ENCODE data around the gene ELAPOR1. TPM values are rescaled to one million over a fixed set of nuclear protein-coding genes. Genes with fewer than 3 reads are reported as not detected.
A peak's percentile ranks its signal among the peaks of the same experiment; 100 is the strongest.

ELAPOR1 gene
- total and polyA plus RNA-seq, 9 of the 15 experiments (the other 6 are each of a cell fraction or from before 2014, with no cell fraction given) = 0.07 to 1.2 (median 0.18) TPM

DNA sequence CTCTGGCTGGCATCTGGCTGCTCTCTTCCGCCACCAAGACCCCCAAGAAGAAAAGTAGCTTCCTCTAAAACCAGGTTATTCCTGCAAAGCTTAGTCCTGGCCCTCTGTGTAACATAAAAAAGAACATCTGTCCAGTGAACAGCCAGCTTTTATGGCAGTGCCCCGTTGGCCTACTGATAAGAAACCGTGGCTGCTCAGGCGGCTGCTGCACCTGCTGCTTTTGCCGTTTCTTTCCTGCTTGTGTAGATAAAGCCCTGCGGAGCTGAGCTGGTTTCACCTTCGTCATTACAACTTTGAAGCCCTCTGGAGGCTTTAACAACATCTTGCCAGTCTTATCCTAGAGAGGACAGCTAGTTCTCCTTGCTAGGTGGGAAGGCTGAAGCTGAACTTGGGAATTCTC, 20.5 kb downstream of the ELAPOR1 start (continued):
- TF ChIP-seq, protein P1, sequence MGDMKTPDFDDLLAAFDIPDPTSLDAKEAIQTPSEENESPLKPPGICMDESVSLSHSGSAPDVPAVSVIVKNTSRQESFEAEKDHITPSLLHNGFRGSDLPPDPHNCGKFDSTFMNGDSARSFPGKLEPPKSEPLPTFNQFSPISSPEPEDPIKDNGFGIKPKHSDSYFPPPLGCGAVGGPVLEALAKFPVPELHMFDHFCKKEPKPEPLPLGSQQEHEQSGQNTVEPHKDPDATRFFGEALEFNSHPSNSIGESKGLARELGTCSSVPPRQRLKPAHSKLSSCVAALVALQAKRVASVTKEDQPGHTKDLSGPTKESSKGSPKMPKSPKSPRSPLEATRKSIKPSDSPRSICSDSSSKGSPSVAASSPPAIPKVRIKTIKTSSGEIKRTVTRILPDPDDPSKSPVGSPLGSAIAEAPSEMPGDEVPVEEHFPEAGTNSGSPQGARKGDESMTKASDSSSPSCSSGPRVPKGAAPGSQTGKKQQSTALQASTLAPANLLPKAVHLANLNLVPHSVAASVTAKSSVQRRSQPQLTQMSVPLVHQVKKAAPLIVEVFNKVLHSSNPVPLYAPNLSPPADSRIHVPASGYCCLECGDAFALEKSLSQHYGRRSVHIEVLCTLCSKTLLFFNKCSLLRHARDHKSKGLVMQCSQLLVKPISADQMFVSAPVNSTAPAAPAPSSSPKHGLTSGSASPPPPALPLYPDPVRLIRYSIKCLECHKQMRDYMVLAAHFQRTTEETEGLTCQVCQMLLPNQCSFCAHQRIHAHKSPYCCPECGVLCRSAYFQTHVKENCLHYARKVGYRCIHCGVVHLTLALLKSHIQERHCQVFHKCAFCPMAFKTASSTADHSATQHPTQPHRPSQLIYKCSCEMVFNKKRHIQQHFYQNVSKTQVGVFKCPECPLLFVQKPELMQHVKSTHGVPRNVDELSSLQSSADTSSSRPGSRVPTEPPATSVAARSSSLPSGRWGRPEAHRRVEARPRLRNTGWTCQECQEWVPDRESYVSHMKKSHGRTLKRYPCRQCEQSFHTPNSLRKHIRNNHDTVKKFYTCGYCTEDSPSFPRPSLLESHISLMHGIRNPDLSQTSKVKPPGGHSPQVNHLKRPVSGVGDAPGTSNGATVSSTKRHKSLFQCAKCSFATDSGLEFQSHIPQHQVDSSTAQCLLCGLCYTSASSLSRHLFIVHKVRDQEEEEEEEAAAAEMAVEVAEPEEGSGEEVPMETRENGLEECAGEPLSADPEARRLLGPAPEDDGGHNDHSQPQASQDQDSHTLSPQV (IDR thresholded peaks at IDR 0.05) = peak; percentile 66
- TF ChIP-seq XRCC4 (IDR thresholded peaks at IDR 0.05; ENCODE audit: extremely low read depth, insufficient read depth, insufficient read length) (no peak), KAT7 (CRISPR knock-in tag; IDR thresholded peaks at IDR 0.05; ENCODE audit: borderline replicate concordance) (peak; percentile 72; the same call in 1 of the 2 replicates), HNRNPLL (IDR thresholded peaks at IDR 0.05; ENCODE audit: low read depth, low read length, poor library complexity, severe bottlenecking) (no peak), ZNF780A (CRISPR knock-in tag; IDR thresholded peaks at IDR 0.05) (no peak), SMARCA4 (IDR thresholded peaks at IDR 0.05) (peak; percentile 89)
- TF ChIP-seq, protein P2, sequence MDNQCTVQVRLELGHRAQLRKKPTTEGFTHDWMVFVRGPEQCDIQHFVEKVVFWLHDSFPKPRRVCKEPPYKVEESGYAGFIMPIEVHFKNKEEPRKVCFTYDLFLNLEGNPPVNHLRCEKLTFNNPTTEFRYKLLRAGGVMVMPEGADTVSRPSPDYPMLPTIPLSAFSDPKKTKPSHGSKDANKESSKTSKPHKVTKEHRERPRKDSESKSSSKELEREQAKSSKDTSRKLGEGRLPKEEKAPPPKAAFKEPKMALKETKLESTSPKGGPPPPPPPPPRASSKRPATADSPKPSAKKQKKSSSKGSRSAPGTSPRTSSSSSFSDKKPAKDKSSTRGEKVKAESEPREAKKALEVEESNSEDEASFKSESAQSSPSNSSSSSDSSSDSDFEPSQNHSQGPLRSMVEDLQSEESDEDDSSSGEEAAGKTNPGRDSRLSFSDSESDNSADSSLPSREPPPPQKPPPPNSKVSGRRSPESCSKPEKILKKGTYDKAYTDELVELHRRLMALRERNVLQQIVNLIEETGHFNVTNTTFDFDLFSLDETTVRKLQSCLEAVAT (IDR thresholded peaks at IDR 0.05) = peak; percentile 22 to 42; a peak in 1 of 4 replicates
- TF ChIP-seq, protein P3, sequence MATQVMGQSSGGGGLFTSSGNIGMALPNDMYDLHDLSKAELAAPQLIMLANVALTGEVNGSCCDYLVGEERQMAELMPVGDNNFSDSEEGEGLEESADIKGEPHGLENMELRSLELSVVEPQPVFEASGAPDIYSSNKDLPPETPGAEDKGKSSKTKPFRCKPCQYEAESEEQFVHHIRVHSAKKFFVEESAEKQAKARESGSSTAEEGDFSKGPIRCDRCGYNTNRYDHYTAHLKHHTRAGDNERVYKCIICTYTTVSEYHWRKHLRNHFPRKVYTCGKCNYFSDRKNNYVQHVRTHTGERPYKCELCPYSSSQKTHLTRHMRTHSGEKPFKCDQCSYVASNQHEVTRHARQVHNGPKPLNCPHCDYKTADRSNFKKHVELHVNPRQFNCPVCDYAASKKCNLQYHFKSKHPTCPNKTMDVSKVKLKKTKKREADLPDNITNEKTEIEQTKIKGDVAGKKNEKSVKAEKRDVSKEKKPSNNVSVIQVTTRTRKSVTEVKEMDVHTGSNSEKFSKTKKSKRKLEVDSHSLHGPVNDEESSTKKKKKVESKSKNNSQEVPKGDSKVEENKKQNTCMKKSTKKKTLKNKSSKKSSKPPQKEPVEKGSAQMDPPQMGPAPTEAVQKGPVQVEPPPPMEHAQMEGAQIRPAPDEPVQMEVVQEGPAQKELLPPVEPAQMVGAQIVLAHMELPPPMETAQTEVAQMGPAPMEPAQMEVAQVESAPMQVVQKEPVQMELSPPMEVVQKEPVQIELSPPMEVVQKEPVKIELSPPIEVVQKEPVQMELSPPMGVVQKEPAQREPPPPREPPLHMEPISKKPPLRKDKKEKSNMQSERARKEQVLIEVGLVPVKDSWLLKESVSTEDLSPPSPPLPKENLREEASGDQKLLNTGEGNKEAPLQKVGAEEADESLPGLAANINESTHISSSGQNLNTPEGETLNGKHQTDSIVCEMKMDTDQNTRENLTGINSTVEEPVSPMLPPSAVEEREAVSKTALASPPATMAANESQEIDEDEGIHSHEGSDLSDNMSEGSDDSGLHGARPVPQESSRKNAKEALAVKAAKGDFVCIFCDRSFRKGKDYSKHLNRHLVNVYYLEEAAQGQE (IDR thresholded peaks at IDR 0.05; ENCODE audit: borderline replicate concordance) = peak; percentile 31
- TF ChIP-seq, protein P3 (CRISPR knock-in tag; IDR thresholded peaks at IDR 0.05; ENCODE audit: low read depth) = no peak
- TF ChIP-seq, protein P4, sequence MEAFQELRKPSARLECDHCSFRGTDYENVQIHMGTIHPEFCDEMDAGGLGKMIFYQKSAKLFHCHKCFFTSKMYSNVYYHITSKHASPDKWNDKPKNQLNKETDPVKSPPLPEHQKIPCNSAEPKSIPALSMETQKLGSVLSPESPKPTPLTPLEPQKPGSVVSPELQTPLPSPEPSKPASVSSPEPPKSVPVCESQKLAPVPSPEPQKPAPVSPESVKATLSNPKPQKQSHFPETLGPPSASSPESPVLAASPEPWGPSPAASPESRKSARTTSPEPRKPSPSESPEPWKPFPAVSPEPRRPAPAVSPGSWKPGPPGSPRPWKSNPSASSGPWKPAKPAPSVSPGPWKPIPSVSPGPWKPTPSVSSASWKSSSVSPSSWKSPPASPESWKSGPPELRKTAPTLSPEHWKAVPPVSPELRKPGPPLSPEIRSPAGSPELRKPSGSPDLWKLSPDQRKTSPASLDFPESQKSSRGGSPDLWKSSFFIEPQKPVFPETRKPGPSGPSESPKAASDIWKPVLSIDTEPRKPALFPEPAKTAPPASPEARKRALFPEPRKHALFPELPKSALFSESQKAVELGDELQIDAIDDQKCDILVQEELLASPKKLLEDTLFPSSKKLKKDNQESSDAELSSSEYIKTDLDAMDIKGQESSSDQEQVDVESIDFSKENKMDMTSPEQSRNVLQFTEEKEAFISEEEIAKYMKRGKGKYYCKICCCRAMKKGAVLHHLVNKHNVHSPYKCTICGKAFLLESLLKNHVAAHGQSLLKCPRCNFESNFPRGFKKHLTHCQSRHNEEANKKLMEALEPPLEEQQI (IDR thresholded peaks at IDR 0.05) = 0 out of 2 replicates have a peak, but pooled peaks have one; percentile 24

Measured in K562 (cell line).